ENCODE measurements around the gene CACNA1I.

Gene CACNA1I

GRCh38 chr22:39568278-39568981 is 2.1 kb upstream of the CACNA1I start:
- no peak for DNase-seq

GRCh38 chr22:39569066-39569465 is 1.5 kb upstream of the CACNA1I start:
- no peak for DNase-seq

- DNase-seq, result no peak
These were observed 327 bp upstream of the CACNA1I start for GRCh38 chr22:39570226-39570625.

- no peak for DNase-seq
These were observed 985 bp downstream of the CACNA1I start for GRCh38 chr22:39571538-39571937.

GRCh38 chr22:39574779-39575551 is 4.4 kb downstream of the CACNA1I start:
- DNase-seq, result no peak

GRCh38 chr22:39575552-39575825 is 4.9 kb downstream of the CACNA1I start:
- DNase-seq, result no peak

GRCh38 chr22:39576027-39576426 is 5.5 kb downstream of the CACNA1I start:
- no peak for DNase-seq

GRCh38 chr22:39577366-39577765 is 6.8 kb downstream of the CACNA1I start:
- DNase-seq, result no peak

- DNase-seq, result no peak
These were observed 7.3 kb downstream of the CACNA1I start for GRCh38 chr22:39577900-39578299.

GRCh38 chr22:39580006-39580441 is 9.5 kb downstream of the CACNA1I start:
- DNase-seq, result no peak

GRCh38 chr22:39580795-39581194 is 10.2 kb downstream of the CACNA1I start:
- DNase-seq, result no peak

GRCh38 chr22:39581303-39581702 is 10.8 kb downstream of the CACNA1I start:
- no peak for DNase-seq

GRCh38 chr22:39583066-39583667 is 12.6 kb downstream of the CACNA1I start:
- DNase-seq, result no peak

- no peak for DNase-seq
These were observed 19.3 kb downstream of the CACNA1I start for GRCh38 chr22:39589875-39590274.

GRCh38 chr22:39592081-39593065 is 21.8 kb downstream of the CACNA1I start:
- no peak for DNase-seq

- DNase-seq, result no peak
These were observed 22.7 kb downstream of the CACNA1I start for GRCh38 chr22:39593066-39593930.

GRCh38 chr22:39593931-39594285 is 23.4 kb downstream of the CACNA1I start:
- no peak for DNase-seq

GRCh38 chr22:39594411-39594810 is 23.9 kb downstream of the CACNA1I start:
- no peak for DNase-seq

GRCh38 chr22:39595622-39596172 is 25.1 kb downstream of the CACNA1I start:
- DNase-seq, result no peak

- no peak for DNase-seq
These were observed 26.0 kb downstream of the CACNA1I start for GRCh38 chr22:39596601-39597000.

GRCh38 chr22:39597236-39597869 is 26.8 kb downstream of the CACNA1I start:
- no peak for DNase-seq
